Spleen (tissue), 11 donors: ENCODE data around the gene TMEM30A. TPM values are rescaled to one million over a fixed set of nuclear protein-coding genes. Genes with fewer than 3 reads are reported as not detected.

ENCODE experiments used
- DNase-seq: peaks from one replicate; pipeline ENCODE4 v3.0.0-alpha.2; 2020
- H3K27ac ChIP-seq, 8 donors: fragments of 200-600 bp; sonication (generic) in 7 of 8; 1 replicate in 4 of 8; 2 replicates in 4 of 8; pipeline versions ENCODE4 v1.5.0 to v1.8.0; 2016 to 2021; ENCODE audit warnings: inconsistent platforms in 4 of 8, mild to moderate bottlenecking in 4 of 8, moderate library complexity in 1 of 8
- H3K27me3 ChIP-seq, 7 donors: fragments of 200-600 bp; sonication (generic) in 6 of 7; replicated peaks in 1 of 7; 1 replicate in 4 of 7; 2 replicates in 3 of 7; pipeline versions ENCODE4 v1.5.0 to v1.8.0; 2016 to 2021; ENCODE audit warnings: inconsistent platforms in 3 of 7, mild to moderate bottlenecking in 1 of 7
- H3K36me3 ChIP-seq, 6 donors: fragments of 200-600 bp; sonication (generic) in 5 of 6; 1 replicate in 4 of 6; 2 replicates in 2 of 6; pipeline versions ENCODE4 v1.5.0 to v1.8.0; 2016 to 2021; ENCODE audit warnings: inconsistent platforms in 2 of 6
- H3K4me1 ChIP-seq, 6 donors: fragments of 200-600 bp; sonication (generic) in 5 of 6; 1 replicate in 3 of 6; 2 replicates in 3 of 6; pipeline versions ENCODE4 v1.5.0 to v1.8.0; 2016 to 2021; ENCODE audit warnings: inconsistent platforms in 3 of 6
- H3K4me3 ChIP-seq, 8 donors: fragments of 200-600 bp; sonication (generic) in 7 of 8; 1 replicate in 4 of 8; 2 replicates in 4 of 8; pipeline versions ENCODE4 v1.5.0 to v1.8.0; 2016 to 2021; ENCODE audit warnings: inconsistent platforms in 4 of 8, mild to moderate bottlenecking in 4 of 8, moderate library complexity in 2 of 8
- H3K9me3 ChIP-seq, 8 donors: fragments of 200-600 bp; sonication (generic) in 7 of 8; 1 replicate in 4 of 8; 2 replicates in 4 of 8; pipeline versions ENCODE4 v1.5.0 to v1.8.0; 2016 to 2021; ENCODE audit warnings: inconsistent platforms in 4 of 8
- CTCF ChIP-seq, 11 experiments: fragments of 200-600 bp in 7 of 11; fragments of 450-650 bp in 4 of 11; sonication (generic) in 4 of 11; IDR thresholded peaks in 8 of 11; conservative IDR thresholded peaks in 3 of 11; 1 replicate in 7 of 11; 2 replicates in 4 of 11; pipeline versions ENCODE4 v1.4.0 to v1.8.0; 2016 to 2021; ENCODE audit warnings: antibody characterized with exemption in 11 of 11, inconsistent platforms in 4 of 11, mild to moderate bottlenecking in 1 of 11
- POLR2A ChIP-seq, 3 donors: fragments of 450-650 bp; IDR thresholded peaks; one replicate each; pipeline ENCODE4 v1.5.1; 2017; ENCODE audit warnings: antibody characterized with exemption in 3 of 3, mild to moderate bottlenecking in 1 of 3
- POLR2AphosphoS5 ChIP-seq, 3 donors: sonication (generic); formaldehyde crosslinking; IDR thresholded peaks; one replicate each; pipeline ENCODE4 v1.5.1; 2017; ENCODE audit warnings: antibody characterized with exemption in 3 of 3
- WGBS, 5 donors: extraction: QIAGEN DNeasy Blood & Tissue Kit in 3 of 5; methylation state at CpG; one replicate each; pipeline versions ENCODE4 v1.1.5 to v1.1.7; 2013 to 2018; 5-methylcytosine and 5-hydroxymethylcytosine counted together
- intact Hi-C: fragments of 100-400 bp; cut with DNase I; formaldehyde crosslinking; loops from one replicate; pipeline ENCODE4 v1.15.0; 2023; ENCODE audit warnings: low total_unique reads
- polyA plus RNA-seq, 3 donors: library from polyadenylated mRNA; stranded (reverse); fragments of 200-250 nt; gene quantifications; one replicate each; pipeline ENCODE4 v1.2.1, GENCODE V29; 2013
- total RNA-seq, 7 donors: library from RNA; depleted of rRNA in 3 of 7; stranded (reverse); fragments of >200 nt in 3 of 7; fragmentation: NEBNext Ultra II Directional in 4 of 7; extraction: Animal tissue kit (Norgen Biotek cat#: 25700) in 4 of 7; gene quantifications; one replicate each; pipeline versions ENCODE4 v1.1.0 to v1.2.1, GENCODE V29; 2016 to 2021
- donor health status: healthy with polysubstance abuse.
- donor health status: DM: no; HTN: no; CAD: no; lungs with moderate emphysema.
- donor health status: DM: no; HTN: no; CAD: no.
- donor health status: Bipolar disorder and iron deficiency.
- donor health status: healthy.
- donor health status: DM: no; HTN: no; CAD: no.
- donor health status: DM: yes; HTN: yes; CAD: no.

The TMEM30A gene
- total and polyA plus RNA-seq, 10 donors: 19.9 to 111 (median 88.5) TPM

DNA sequence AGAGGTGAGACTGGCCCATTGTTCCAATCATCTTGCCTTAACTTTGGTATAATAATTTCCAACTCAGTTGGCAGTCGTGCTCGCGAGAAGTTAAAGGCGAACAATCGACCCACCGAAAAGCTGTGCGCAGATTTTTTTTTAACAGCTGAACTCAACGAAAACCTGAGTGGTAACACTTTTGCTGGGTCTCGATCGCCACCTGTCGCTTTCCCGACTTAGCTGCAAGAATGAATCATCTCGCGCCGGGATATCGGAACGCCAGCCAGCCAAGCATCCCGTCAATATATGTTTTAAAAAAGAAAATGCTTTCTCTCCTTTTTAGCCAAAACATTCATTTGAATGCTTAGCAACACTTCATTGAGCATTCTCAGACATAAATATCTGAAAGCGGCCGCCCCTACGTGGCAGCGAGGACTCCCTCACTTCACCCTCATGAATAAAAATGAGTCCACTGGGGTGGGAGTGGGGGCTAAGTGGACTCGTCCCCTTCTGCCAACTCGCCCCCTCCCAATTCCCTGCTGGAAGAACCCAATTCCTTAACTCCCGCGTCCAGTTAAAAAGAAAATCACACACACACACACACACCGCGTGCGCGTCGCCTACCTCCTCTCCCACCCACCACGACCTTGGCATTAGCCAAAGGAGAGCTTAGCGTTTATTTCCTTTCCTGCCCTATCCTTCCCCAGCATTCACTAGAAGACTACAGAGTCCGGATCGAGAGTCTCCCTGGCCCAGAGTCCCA, 80.2 kb downstream of the TMEM30A start:
- 2 to 8% (median 5%) methylated on average over 35 of the region's 35 CpGs for WGBS, 5 donors
- intact Hi-C loops: loop anchor here (10.0 kb wide), 1 partner anchor 1350 kb away; no protein-coding TSS in a partner anchor
- Histone ChIP-seq H3K9me3 (no peaks in the 10 kb centered on the region), H3K27ac (peak overlapping the region in 6 of 8 donors; percentile 24 to 64 (median 60)), H3K4me3 (peak overlapping the region; percentile 4 to 67 (median 42)), H3K4me1 (peaks cover 29 to 78% (median 62%) of the 10 kb centered on the region in 6 donors), H3K27me3 (peaks cover 10 to 96% (median 80%) of the 10 kb centered on the region in 7 donors), H3K36me3 (no peaks in the 10 kb centered on the region)
- peak in 8 of 11 experiments; percentile 34 to 61 (median 45) for TF ChIP-seq CTCF (IDR thresholded peaks at IDR 0.05 in 8 of 11, conservative IDR thresholded peaks at IDR 0.05 in 3 of 11)
- TF ChIP-seq POLR2A (IDR thresholded peaks at IDR 0.05): no peak
- TF ChIP-seq POLR2AphosphoS5 (IDR thresholded peaks at IDR 0.05): no peak
- DNase-seq: peak; percentile 65

DNA sequence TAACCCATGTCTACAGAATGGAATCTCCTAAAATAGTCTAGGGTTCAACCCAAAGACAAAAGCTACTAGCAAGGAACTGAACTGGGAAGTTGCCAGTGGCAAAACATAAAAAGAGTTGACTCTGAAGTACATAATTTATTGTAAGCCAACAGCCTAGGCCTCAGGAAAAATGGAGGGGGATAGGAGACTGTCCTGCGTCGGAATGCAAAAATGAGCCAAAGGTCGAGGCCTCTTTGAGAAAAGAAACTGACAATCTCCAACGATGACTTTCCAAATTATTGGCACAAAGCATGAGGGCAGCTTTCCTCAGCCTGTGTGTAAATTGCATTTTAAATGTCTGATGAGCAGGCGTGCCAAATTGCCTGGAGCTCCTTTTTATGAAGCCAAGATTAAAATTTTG, 80.9 kb downstream of the TMEM30A start:
- H3K27me3 ChIP-seq: peaks cover 10 to 97% (median 80%) of the 10 kb centered on the region in 7 donors
- intact Hi-C loops: loop anchor here (10.0 kb wide), 1 partner anchor 1349 kb away; no protein-coding TSS in a partner anchor
- H3K36me3 ChIP-seq: no peaks in the 10 kb centered on the region
- H3K4me3 ChIP-seq: peak overlapping the region in 2 of 8 donors; percentile 52 to 67
- no peak for DNase-seq
- H3K9me3 ChIP-seq: no peaks in the 10 kb centered on the region
- peaks cover 29 to 74% (median 59%) of the 10 kb centered on the region in 6 donors for H3K4me1 ChIP-seq
- no peak for TF ChIP-seq POLR2A (IDR thresholded peaks at IDR 0.05)
- no peak for TF ChIP-seq POLR2AphosphoS5 (IDR thresholded peaks at IDR 0.05)
- no peak for TF ChIP-seq CTCF (IDR thresholded peaks at IDR 0.05 in 8 of 11, conservative IDR thresholded peaks at IDR 0.05 in 3 of 11)
- WGBS, 5 donors: 34 to 54% (median 39%) methylated on average over 5 of the region's 5 CpGs
- peak overlapping the region in 4 of 8 donors; percentile 15 to 62 (median 54) for H3K27ac ChIP-seq

Other genes with a start within 250 kb of the TMEM30A start
- gene COL12A1, start 78.7 kb downstream of the TMEM30A start, total RNA-seq: 10 to 100 TPM; 20.4 to 32.6 (median 23.7) TPM
- gene COL12A1, start 78.7 kb downstream of the TMEM30A start, polyA plus RNA-seq: 1 to 10 TPM; 2.5 to 7.1 (median 4.6) TPM
- gene COX7A2, start 41.0 kb downstream of the TMEM30A start, total RNA-seq: 100 to 1,000 TPM; 158 to 387 (median 185) TPM
- 100 to 1,000 TPM; 199 to 535 (median 248) TPM for gene COX7A2, start 41.0 kb downstream of the TMEM30A start, polyA plus RNA-seq
- gene FILIP1, start 209.0 kb upstream of the TMEM30A start, total RNA-seq: under 1 TPM; 0.34 to 0.59 (median 0.43) TPM
- gene FILIP1, start 209.0 kb upstream of the TMEM30A start, polyA plus RNA-seq: under 1 TPM; 0.11 to 0.22 (median 0.17) TPM